ENCODE data around the gene RFXAP.

The RFXAP gene

GRCh38 chr13:36875431-36875830 is 56.4 kb downstream of the RFXAP start:
- no peak for DNase-seq

GRCh38 chr13:36875961-36876360 is 56.9 kb downstream of the RFXAP start:
- no peak for DNase-seq
